Transverse colon (tissue), 4 donors: Measurements from ENCODE around the gene CATSPERD.

ENCODE experiments used
- EP300 ChIP-seq: sonication (generic); formaldehyde crosslinking; IDR thresholded peaks from one replicate; pipeline ENCODE4 v1.6.1; 2017; ENCODE audit warnings: antibody characterized with exemption, low read depth
- POLR2A ChIP-seq: fragments of 450-650 bp; IDR thresholded peaks from one replicate; pipeline ENCODE4 v1.6.1; 2016; ENCODE audit warnings: antibody characterized with exemption, mild to moderate bottlenecking, moderate library complexity
- POLR2AphosphoS5 ChIP-seq, 3 donors: sonication (generic); formaldehyde crosslinking; IDR thresholded peaks; one replicate each; pipeline ENCODE4 v1.6.1; 2016; ENCODE audit warnings: antibody characterized with exemption in 3 of 3
- TF ChIP-seq, protein P1 (sequence below), 5 experiments: fragments of 200-600 bp in 3 of 5; fragments of 450-650 bp in 2 of 5; sonication (generic) in 3 of 5; IDR thresholded peaks; 1 replicate in 2 of 5; 2 replicates in 3 of 5; pipeline ENCODE4 v1.5.1; 2016 to 2017; ENCODE audit warnings: antibody characterized with exemption in 5 of 5, inconsistent platforms in 3 of 5, mild to moderate bottlenecking in 2 of 5, moderate library complexity in 1 of 5

DNA sequence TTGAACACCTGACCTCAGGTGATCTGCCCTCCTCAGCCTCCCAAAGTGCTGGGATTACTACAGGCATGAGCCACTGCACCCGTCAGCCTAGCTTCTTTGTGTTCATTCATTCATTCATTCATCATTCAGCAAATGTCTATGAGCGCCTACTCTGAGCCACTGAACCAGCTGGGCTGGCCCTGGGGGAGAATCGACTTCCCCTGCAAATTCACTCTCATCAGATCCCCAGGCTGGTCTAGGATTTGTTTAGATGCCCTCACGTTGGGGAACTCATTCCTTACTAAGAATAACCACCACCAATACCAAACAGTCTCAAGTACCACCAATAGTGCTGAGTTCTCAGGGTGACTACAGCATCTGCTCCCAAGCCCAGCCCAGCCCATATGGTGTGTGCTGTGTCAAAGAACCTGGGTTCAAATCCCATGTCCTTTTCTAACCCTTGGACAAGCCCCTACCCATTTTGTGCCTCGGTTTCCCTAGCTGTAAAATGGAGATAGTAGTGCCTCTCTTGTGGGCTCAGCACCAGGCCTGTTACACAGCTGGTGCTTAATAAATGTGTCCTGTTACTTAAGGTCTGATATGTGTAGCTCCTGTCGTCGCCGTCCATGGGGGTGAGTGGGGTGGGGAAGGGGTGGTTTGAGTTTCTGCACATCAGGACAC is 101.2 kb downstream of the CATSPERD start:
- TF ChIP-seq EP300 = no peak
- TF ChIP-seq POLR2AphosphoS5 (IDR thresholded peaks at IDR 0.05) = no peak
- TF ChIP-seq, protein P1, sequence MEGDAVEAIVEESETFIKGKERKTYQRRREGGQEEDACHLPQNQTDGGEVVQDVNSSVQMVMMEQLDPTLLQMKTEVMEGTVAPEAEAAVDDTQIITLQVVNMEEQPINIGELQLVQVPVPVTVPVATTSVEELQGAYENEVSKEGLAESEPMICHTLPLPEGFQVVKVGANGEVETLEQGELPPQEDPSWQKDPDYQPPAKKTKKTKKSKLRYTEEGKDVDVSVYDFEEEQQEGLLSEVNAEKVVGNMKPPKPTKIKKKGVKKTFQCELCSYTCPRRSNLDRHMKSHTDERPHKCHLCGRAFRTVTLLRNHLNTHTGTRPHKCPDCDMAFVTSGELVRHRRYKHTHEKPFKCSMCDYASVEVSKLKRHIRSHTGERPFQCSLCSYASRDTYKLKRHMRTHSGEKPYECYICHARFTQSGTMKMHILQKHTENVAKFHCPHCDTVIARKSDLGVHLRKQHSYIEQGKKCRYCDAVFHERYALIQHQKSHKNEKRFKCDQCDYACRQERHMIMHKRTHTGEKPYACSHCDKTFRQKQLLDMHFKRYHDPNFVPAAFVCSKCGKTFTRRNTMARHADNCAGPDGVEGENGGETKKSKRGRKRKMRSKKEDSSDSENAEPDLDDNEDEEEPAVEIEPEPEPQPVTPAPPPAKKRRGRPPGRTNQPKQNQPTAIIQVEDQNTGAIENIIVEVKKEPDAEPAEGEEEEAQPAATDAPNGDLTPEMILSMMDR (IDR thresholded peaks at IDR 0.05) = no peak
- no peak for TF ChIP-seq POLR2A
